K562 (cell line): ENCODE measurements around the gene PDE8B. TPM values are rescaled to one million over a fixed set of nuclear protein-coding genes. Genes with fewer than 3 reads are reported as not detected.
A peak's percentile ranks its signal among the peaks of the same experiment; 100 is the strongest.

ENCODE experiments used
- ATF1 ChIP-seq, 2 experiments: fragments of 450-650 bp in 1 of 2; IDR thresholded peaks; 2 replicates each; pipeline ENCODE4 v1.6.1; 2016; ENCODE audit warnings: missing compliant biosample characterization in 1 of 2, missing genetic modification characterization in 1 of 2
- HCFC1 ChIP-seq: IDR thresholded peaks from 2 replicates; pipeline ENCODE4 v1.6.1; 2012; ENCODE audit warnings: low read depth, low read length, improper control_type of control experiment
- MTA1 ChIP-seq: fragments of 450-650 bp; IDR thresholded peaks from 2 replicates; pipeline ENCODE4 v1.6.1; 2017; ENCODE audit warnings: borderline replicate concordance
- RFX5 ChIP-seq: IDR thresholded peaks from 2 replicates; pipeline ENCODE4 v1.6.1; 2011; ENCODE audit warnings: low read depth, mild to moderate bottlenecking, improper control_type of control experiment, low read length
- RFX7 ChIP-seq: fragments of 250-450 bp; sonication (Bioruptor Pico); IDR thresholded peaks from 2 replicates; pipeline ENCODE4 v1.5.1; 2021; ENCODE audit warnings: mild to moderate bottlenecking
- SIRT6 ChIP-seq: IDR thresholded peaks from one replicate; pipeline ENCODE4 v1.6.1; 2012; ENCODE audit warnings: low read depth, mild to moderate bottlenecking, control low read depth, inconsistent platforms, low read length, moderate library complexity
- SMARCE1 ChIP-seq: fragments of 450-650 bp; IDR thresholded peaks from 2 replicates; pipeline ENCODE4 v1.7.1; 2016; ENCODE audit warnings: mild to moderate bottlenecking
- polyA plus RNA-seq, 8 experiments: library from polyadenylated mRNA; depleted of rRNA in 4 of 8; stranded (reverse) in 5 of 8; unstranded in 3 of 8; fragments of >200 nt; fragmentation: Nextera tagmentation in 2 of 8; fragmentation: Illumina TruSeq in 1 of 8; extraction: Ambion mirVana in 2 of 8; extraction: Trizol in 1 of 8; gene quantifications; 2 replicates each; pipeline versions ENCODE4 v1.2.1 to v1.2.3, GENCODE V29; 2011 to 2014; ENCODE audit warnings: inconsistent platforms in 1 of 8, missing spikeins in 1 of 8
- total RNA-seq, 7 experiments: library from RNA; depleted of rRNA in 6 of 7; stranded (reverse); fragments of >200 nt in 6 of 7; fragmentation: Illumina TruSeq in 2 of 7; extraction: Trizol in 2 of 7; gene quantifications; 2 replicates each; pipeline versions ENCODE4 v1.2.1 to v1.2.3, GENCODE V29; 2011 to 2021; ENCODE audit warnings: low replicate concordance in 1 of 7
- TF ChIP-seq, protein P1 (sequence below): IDR thresholded peaks from 2 replicates; pipeline ENCODE4 v1.6.1; 2011; ENCODE audit warnings: borderline replicate concordance, low read depth, mild to moderate bottlenecking, moderate library complexity, low read length; ENCODE audit not compliant: insufficient read depth, poor library complexity, severe bottlenecking
- TF ChIP-seq, protein P2 (sequence below), 2 experiments: fragments of 250-450 bp in 1 of 2; fragments of 450-650 bp in 1 of 2; sonication (Bioruptor Pico) in 1 of 2; IDR thresholded peaks; 2 replicates each; pipeline versions ENCODE4 v1.6.1 to v1.8.0; 2016 to 2021; ENCODE audit warnings: mild to moderate bottlenecking in 2 of 2, moderate library complexity in 2 of 2, missing compliant biosample characterization in 1 of 2, missing genetic modification characterization in 1 of 2
- TF ChIP-seq, protein P3 (sequence below): fragments of 450-650 bp; IDR thresholded peaks from 2 replicates; pipeline ENCODE4 v1.7.1; 2018; ENCODE audit warnings: mild to moderate bottlenecking, low read depth; ENCODE audit not compliant: partially characterized antibody
- TF ChIP-seq, protein P4 (sequence below): fragments of 250-450 bp; sonication (Bioruptor Pico); IDR thresholded peaks from 2 replicates; pipeline ENCODE4 v1.8.0; 2022; ENCODE audit warnings: inconsistent platforms, mild to moderate bottlenecking, moderate library complexity, borderline replicate concordance
- TF ChIP-seq, protein P5 (sequence below): sonication (generic); formaldehyde crosslinking; IDR thresholded peaks from 2 replicates; pipeline ENCODE4 v1.8.0; 2022; ENCODE audit warnings: missing genetic modification reagents, mild to moderate bottlenecking, borderline replicate concordance

The PDE8B gene
- total and polyA plus RNA-seq, 9 of the 15 experiments (the other 6 are each of a cell fraction or from before 2014, with no cell fraction given), result 0.15 to 0.28 TPM; not detected in 7

DNA sequence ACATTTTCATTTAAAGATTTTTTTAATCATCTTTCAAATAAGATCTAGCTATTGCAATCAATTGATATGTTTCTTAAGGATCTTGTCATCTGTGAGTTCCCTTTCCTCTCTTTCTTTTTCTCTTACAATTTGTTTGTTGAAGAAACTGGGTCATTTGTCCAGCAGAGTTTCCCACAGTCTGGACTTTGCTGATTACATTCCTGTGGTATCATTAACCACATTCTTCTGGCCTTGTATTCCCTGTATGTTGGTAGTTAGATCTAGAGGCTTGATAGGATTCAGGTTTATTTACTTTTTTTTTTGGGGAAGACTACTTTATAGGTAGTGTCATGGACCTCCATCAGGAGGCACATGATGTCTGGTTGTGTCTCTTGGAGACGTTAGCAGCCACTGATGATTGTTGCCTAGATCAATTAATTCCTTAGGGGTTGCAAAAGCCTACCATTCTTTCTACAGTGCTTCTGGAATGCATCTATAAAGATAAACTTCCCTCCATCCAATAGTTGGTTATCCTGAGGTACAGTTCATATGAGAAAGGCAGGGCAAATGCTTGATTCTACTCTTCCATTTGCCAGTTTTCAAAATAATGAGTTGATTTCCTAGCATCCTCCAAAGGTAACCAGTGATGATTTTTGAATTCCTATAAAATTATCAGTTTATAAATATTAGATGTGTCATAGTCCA lies 14.3 kb downstream of the PDE8B start (continued):
- TF ChIP-seq HCFC1 (no peak), RFX7 (no peak), RFX5 (no peak), SMARCE1 (peak; percentile 62; the same call in 1 of the 2 replicates), SIRT6 (no peak), MTA1 (no peak), ATF1 (CRISPR knock-in tag; IDR thresholded peaks at IDR 0.05) (no peak), ATF1 (tag; IDR thresholded peaks at IDR 0.05) (no peak)
- TF ChIP-seq, protein P1, sequence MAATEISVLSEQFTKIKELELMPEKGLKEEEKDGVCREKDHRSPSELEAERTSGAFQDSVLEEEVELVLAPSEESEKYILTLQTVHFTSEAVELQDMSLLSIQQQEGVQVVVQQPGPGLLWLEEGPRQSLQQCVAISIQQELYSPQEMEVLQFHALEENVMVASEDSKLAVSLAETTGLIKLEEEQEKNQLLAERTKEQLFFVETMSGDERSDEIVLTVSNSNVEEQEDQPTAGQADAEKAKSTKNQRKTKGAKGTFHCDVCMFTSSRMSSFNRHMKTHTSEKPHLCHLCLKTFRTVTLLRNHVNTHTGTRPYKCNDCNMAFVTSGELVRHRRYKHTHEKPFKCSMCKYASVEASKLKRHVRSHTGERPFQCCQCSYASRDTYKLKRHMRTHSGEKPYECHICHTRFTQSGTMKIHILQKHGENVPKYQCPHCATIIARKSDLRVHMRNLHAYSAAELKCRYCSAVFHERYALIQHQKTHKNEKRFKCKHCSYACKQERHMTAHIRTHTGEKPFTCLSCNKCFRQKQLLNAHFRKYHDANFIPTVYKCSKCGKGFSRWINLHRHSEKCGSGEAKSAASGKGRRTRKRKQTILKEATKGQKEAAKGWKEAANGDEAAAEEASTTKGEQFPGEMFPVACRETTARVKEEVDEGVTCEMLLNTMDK, result no peak
- TF ChIP-seq, protein P2, sequence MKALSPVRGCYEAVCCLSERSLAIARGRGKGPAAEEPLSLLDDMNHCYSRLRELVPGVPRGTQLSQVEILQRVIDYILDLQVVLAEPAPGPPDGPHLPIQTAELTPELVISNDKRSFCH (CRISPR knock-in tag; IDR thresholded peaks at IDR 0.05), result no peak
- TF ChIP-seq, protein P2 (tag; IDR thresholded peaks at IDR 0.05), result no peak
- TF ChIP-seq, protein P3, sequence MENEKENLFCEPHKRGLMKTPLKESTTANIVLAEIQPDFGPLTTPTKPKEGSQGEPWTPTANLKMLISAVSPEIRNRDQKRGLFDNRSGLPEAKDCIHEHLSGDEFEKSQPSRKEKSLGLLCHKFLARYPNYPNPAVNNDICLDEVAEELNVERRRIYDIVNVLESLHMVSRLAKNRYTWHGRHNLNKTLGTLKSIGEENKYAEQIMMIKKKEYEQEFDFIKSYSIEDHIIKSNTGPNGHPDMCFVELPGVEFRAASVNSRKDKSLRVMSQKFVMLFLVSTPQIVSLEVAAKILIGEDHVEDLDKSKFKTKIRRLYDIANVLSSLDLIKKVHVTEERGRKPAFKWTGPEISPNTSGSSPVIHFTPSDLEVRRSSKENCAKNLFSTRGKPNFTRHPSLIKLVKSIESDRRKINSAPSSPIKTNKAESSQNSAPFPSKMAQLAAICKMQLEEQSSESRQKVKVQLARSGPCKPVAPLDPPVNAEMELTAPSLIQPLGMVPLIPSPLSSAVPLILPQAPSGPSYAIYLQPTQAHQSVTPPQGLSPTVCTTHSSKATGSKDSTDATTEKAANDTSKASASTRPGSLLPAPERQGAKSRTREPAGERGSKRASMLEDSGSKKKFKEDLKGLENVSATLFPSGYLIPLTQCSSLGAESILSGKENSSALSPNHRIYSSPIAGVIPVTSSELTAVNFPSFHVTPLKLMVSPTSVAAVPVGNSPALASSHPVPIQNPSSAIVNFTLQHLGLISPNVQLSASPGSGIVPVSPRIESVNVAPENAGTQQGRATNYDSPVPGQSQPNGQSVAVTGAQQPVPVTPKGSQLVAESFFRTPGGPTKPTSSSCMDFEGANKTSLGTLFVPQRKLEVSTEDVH, result no peak
- TF ChIP-seq, protein P4, sequence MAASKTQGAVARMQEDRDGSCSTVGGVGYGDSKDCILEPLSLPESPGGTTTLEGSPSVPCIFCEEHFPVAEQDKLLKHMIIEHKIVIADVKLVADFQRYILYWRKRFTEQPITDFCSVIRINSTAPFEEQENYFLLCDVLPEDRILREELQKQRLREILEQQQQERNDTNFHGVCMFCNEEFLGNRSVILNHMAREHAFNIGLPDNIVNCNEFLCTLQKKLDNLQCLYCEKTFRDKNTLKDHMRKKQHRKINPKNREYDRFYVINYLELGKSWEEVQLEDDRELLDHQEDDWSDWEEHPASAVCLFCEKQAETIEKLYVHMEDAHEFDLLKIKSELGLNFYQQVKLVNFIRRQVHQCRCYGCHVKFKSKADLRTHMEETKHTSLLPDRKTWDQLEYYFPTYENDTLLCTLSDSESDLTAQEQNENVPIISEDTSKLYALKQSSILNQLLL (CRISPR knock-in tag), result no peak
- TF ChIP-seq, protein P5, sequence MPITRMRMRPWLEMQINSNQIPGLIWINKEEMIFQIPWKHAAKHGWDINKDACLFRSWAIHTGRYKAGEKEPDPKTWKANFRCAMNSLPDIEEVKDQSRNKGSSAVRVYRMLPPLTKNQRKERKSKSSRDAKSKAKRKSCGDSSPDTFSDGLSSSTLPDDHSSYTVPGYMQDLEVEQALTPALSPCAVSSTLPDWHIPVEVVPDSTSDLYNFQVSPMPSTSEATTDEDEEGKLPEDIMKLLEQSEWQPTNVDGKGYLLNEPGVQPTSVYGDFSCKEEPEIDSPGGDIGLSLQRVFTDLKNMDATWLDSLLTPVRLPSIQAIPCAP, result no peak
